Measurements from ENCODE around the gene MCOLN2.

MCOLN2 gene

DNA sequence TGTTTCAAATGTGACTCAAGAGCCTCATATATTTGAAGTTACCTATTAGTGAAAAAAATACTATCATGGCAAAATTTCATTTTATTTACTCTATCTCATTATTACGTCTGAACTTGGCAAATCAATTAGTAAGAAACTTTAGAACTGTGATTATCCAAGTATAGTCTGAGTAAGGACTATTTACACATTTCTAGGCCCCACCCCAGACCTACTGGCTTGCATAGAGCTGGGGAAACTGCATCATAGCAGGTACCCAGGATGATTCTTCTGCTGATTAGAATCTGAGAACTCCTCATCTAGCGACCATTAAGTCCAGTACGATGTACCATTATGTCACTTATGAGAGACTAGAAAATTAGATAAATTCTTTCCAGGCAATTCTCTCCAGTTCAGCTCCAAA, 31.2 kb upstream of the MCOLN2 start:
- TF ChIP-seq ZNF626 (tag by site-specific recombination; IDR thresholded peaks at IDR 0.05) (no peak), ZNF600 (tag by site-specific recombination; IDR thresholded peaks at IDR 0.05) (no peak), ZFP3 (tag by site-specific recombination; IDR thresholded peaks at IDR 0.05; ENCODE audit: low read depth) (no peak), ZNF157 (tag by site-specific recombination; IDR thresholded peaks at IDR 0.05) (no peak), ZNF24 (tag by site-specific recombination; IDR thresholded peaks at IDR 0.05) (no peak), ZNF23 (tag by site-specific recombination; IDR thresholded peaks at IDR 0.05; ENCODE audit: borderline replicate concordance) (no peak), ZNF416 (tag by site-specific recombination; IDR thresholded peaks at IDR 0.05) (no peak), ZNF426 (tag by site-specific recombination; IDR thresholded peaks at IDR 0.05) (no peak), TCF7L2 (IDR thresholded peaks at IDR 0.05; ENCODE audit: borderline replicate concordance, low read depth, low read length) (no peak), ZNF776 (tag by site-specific recombination; IDR thresholded peaks at IDR 0.05; ENCODE audit: borderline replicate concordance) (no peak), EGR2 (tag by site-specific recombination; IDR thresholded peaks at IDR 0.05; ENCODE audit: low read depth) (no peak), SCRT1 (tag by site-specific recombination; IDR thresholded peaks at IDR 0.05; ENCODE audit: borderline replicate concordance) (no peak), HOXA7 (CRISPR knock-in tag; IDR thresholded peaks at IDR 0.05; ENCODE audit: borderline replicate concordance) (no peak), YY1 (tag by site-specific recombination; IDR thresholded peaks at IDR 0.05) (no peak), HOXC10 (CRISPR knock-in tag; IDR thresholded peaks at IDR 0.05) (no peak), SP2 (tag by site-specific recombination; IDR thresholded peaks at IDR 0.05) (no peak)
- TF ChIP-seq, protein P1, sequence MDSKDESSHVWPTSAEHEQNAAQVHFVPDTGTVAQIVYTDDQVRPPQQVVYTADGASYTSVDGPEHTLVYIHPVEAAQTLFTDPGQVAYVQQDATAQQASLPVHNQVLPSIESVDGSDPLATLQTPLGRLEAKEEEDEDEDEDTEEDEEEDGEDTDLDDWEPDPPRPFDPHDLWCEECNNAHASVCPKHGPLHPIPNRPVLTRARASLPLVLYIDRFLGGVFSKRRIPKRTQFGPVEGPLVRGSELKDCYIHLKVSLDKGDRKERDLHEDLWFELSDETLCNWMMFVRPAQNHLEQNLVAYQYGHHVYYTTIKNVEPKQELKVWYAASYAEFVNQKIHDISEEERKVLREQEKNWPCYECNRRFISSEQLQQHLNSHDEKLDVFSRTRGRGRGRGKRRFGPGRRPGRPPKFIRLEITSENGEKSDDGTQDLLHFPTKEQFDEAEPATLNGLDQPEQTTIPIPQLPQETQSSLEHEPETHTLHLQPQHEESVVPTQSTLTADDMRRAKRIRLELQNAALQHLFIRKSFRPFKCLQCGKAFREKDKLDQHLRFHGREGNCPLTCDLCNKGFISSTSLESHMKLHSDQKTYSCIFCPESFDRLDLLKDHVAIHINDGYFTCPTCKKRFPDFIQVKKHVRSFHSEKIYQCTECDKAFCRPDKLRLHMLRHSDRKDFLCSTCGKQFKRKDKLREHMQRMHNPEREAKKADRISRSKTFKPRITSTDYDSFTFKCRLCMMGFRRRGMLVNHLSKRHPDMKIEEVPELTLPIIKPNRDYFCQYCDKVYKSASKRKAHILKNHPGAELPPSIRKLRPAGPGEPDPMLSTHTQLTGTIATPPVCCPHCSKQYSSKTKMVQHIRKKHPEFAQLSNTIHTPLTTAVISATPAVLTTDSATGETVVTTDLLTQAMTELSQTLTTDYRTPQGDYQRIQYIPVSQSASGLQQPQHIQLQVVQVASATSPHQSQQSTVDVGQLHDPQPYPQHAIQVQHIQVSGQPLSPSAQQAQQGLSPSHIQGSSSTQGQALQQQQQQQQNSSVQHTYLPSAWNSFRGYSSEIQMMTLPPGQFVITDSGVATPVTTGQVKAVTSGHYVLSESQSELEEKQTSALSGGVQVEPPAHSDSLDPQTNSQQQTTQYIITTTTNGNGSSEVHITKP (tag by site-specific recombination; IDR thresholded peaks at IDR 0.05) = no peak
- TF ChIP-seq, protein P2, sequence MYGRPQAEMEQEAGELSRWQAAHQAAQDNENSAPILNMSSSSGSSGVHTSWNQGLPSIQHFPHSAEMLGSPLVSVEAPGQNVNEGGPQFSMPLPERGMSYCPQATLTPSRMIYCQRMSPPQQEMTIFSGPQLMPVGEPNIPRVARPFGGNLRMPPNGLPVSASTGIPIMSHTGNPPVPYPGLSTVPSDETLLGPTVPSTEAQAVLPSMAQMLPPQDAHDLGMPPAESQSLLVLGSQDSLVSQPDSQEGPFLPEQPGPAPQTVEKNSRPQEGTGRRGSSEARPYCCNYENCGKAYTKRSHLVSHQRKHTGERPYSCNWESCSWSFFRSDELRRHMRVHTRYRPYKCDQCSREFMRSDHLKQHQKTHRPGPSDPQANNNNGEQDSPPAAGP (tag by site-specific recombination; IDR thresholded peaks at IDR 0.05) = no peak
- TF ChIP-seq, protein P3, sequence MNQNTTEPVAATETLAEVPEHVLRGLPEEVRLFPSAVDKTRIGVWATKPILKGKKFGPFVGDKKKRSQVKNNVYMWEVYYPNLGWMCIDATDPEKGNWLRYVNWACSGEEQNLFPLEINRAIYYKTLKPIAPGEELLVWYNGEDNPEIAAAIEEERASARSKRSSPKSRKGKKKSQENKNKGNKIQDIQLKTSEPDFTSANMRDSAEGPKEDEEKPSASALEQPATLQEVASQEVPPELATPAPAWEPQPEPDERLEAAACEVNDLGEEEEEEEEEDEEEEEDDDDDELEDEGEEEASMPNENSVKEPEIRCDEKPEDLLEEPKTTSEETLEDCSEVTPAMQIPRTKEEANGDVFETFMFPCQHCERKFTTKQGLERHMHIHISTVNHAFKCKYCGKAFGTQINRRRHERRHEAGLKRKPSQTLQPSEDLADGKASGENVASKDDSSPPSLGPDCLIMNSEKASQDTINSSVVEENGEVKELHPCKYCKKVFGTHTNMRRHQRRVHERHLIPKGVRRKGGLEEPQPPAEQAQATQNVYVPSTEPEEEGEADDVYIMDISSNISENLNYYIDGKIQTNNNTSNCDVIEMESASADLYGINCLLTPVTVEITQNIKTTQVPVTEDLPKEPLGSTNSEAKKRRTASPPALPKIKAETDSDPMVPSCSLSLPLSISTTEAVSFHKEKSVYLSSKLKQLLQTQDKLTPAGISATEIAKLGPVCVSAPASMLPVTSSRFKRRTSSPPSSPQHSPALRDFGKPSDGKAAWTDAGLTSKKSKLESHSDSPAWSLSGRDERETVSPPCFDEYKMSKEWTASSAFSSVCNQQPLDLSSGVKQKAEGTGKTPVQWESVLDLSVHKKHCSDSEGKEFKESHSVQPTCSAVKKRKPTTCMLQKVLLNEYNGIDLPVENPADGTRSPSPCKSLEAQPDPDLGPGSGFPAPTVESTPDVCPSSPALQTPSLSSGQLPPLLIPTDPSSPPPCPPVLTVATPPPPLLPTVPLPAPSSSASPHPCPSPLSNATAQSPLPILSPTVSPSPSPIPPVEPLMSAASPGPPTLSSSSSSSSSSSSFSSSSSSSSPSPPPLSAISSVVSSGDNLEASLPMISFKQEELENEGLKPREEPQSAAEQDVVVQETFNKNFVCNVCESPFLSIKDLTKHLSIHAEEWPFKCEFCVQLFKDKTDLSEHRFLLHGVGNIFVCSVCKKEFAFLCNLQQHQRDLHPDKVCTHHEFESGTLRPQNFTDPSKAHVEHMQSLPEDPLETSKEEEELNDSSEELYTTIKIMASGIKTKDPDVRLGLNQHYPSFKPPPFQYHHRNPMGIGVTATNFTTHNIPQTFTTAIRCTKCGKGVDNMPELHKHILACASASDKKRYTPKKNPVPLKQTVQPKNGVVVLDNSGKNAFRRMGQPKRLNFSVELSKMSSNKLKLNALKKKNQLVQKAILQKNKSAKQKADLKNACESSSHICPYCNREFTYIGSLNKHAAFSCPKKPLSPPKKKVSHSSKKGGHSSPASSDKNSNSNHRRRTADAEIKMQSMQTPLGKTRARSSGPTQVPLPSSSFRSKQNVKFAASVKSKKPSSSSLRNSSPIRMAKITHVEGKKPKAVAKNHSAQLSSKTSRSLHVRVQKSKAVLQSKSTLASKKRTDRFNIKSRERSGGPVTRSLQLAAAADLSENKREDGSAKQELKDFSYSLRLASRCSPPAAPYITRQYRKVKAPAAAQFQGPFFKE (tag by site-specific recombination; IDR thresholded peaks at IDR 0.05; ENCODE audit: borderline replicate concordance) = no peak
- Histone ChIP-seq H3K4me1 (ENCODE audit: control insufficient read depth, insufficient read depth, low read length) (no peaks in the 10 kb centered on the region), H3K27ac (ENCODE audit: extremely low read depth, low read depth, low read length) (no peak overlapping the region), H3K4me3 (ENCODE audit: low read depth, low read length) (no peak overlapping the region), H3K9me3 (ENCODE audit: control insufficient read depth, insufficient read depth, low read depth, low read length) (no peaks in the 10 kb centered on the region), H3K36me3 (ENCODE audit: control insufficient read depth in 2 of 2, insufficient read depth in 1 of 2, low read length in 2 of 2) (peaks cover 27 to 59% of the 10 kb centered on the region in 2 experiments)
- ChIA-PET POLR2A (no interaction called here), CTCF (interaction anchor here (0.5 to 6.1 kb wide), 4 partner anchors 9 to 313 kb away, joined by 3 to 59 read pairs (median 4); no protein-coding TSS in a partner anchor)

Measured in HEK293 (cell line).